Stimulated activated CD4-positive, alpha-beta T cell treated with anti-CD3 and anti-CD28 coated beads, Interleukin-12 subunit alpha, Interleukin-12 subunit beta, amount 100 ng/mL, for 24 hours (primary cell): ENCODE results near the gene LIPN.
A peak's percentile ranks its signal among the peaks of the same experiment; 100 is the strongest.

Experiments
- DNase-seq, 2 experiments: peaks; one replicate each; pipeline ENCODE4 v3.0.0-alpha.2; 2020; ENCODE audit warnings: low read depth in 2 of 2

Gene LIPN

DNA sequence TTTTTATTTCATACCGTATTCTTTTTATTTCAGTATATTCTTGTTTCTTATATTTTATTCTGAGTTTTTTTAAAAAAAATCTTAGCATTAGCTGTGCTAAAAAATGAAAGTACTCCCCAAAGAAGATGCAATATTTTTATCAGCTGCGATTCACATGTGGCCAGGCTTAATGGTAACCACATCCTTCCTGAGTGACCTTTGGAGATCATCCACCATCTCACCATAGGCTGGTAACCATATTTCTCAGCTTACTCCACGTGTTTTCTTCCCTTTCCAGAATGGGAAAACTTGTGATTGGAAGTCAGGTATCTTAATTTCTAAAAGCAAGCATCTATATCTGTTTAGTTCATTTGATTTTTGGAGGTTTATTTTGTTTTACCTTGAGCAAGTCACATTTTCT is 23.9 kb downstream of the LIPN start:
- no peak for DNase-seq

DNA sequence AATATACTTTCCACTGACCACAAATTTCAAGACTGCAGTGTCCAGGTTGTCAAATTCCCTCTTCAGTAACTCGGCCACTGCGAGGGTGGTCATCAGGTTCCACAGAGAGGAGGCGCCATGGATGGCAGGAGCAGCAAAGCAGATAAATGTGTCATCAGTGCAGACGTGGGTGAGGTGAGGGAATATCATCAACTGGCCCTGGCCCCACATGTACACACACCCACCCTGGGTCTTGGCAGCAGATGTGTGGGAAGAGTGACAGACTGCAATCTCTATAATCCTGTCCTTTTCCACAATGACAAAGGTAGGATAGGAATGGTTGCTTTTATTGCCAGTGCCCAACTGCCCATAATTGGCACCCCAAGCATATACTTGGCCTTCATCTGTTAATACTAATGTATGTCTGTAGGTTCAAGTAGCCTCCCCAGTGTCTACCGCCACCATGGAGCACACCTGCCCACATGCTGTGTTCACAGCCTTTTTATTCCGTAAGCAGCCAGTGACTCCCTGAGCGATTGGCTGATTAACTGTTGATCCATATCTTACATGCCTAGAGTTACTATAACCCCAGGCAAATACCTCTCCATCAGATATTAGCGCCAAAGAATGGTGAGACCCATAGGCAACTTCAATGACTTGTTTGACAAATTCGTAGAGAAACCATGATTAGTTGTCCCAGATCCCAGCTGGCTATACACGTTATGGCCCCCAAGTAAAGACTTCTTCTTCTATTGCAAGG is 26.4 kb downstream of the LIPN start:
- no peak for DNase-seq

DNA sequence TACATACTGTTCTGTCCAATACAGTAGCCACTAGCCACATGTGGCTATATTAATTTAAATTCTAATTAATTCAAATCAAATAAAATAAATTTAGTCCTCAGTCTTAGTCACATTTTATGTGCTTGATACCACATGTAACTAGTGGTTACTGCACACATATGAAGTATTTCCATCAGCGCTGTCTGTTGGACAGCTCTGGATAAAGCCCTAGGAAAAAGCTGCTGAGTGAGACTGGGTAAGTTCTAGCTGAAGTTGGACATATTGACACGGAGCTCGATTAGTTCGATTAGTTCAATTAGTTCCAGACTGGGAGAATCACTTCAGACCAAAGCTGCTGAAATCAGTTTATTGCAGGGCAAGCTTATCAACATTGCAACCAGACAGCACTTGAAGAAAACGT is 27.6 kb downstream of the LIPN start:
- no peak for DNase-seq

DNA sequence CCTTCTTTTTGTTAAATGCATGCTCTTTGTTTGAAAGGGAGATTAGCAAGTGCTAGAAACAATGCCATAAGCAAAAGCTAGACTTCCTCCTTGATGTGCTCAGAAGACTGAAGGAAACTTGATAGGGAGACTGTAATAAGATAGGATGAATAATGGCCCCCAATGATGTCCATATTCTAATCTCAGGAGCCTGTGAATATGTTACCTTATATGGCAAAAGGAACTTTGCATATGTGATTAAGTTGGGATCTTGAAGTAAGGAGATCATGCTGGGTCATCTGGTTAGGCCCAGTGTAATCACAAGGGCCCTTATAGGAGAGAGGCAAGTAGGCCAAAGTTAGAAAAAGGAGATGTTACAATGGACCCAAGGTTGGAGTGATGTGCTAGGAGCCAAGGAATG is 29.1 kb downstream of the LIPN start:
- no peak for DNase-seq

GRCh38 chr10:88791924-88792323 is 32.1 kb downstream of the LIPN start:
- DNase-seq: no peak

- DNase-seq: no peak
These were observed 32.8 kb downstream of the LIPN start for GRCh38 chr10:88792661-88793060.

- DNase-seq: no peak
These were observed 34.0 kb downstream of the LIPN start for GRCh38 chr10:88793712-88794299.

GRCh38 chr10:88794731-88795130 is 34.9 kb downstream of the LIPN start:
- no peak for DNase-seq

DNA sequence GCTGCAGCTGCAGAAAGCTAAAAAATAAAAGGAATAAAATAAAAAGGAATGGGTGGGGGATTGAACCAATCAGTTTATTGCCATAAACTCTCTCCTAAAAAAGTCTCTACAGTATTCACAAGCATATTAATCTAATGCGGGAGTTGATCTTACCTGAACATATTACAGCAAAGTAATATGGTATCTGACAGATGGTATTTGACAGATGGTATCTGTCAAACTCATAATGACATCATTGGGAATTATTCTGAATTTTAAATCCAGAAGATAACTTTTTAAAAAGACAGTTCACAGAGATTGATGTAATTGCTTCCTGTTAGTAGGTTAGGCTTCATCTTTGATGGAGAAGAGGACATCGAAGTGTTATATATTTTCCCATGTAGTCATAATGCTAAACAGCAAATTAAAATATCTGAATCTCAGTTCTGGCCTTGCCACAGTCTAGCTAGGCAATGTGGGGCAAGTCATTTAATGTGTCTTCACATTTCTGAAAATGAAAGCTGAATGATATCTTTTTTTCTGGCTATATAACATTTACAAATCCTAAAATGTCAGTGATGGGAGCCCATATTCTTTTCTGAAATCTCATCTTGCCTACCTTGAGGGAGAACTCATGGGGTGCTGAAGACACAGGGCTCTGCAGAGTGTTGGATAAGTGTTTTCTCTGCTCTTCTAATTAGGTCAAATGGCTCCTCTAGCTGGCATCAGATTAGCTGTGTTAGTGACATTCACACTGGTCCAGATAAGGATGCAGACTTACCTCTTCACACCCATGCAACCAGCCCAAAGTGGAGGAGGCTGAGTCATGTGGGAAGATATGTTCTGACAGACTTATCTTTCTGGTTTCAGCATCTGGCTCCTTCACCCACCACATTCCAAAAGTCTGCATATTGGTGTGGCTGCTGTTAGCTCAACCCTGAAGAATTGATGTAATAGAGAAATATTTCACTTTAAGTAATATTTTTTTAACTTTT is 40.6 kb downstream of the LIPN start:
- peak in 1 of 2 experiments; percentile 7 for DNase-seq

GRCh38 chr10:88802523-88803285 is 42.9 kb downstream of the LIPN start, which contains the start of gene LIPM:
Gene LIPM, plus strand, starts transcription at chr10:88802730. Its CDS starts 167 bp downstream, at chr10:88802897.
- no peak for DNase-seq

GRCh38 chr10:88803641-88804040 is 43.8 kb downstream of the LIPN start:
- DNase-seq: no peak

- no peak for DNase-seq
These were observed 44.4 kb downstream of the LIPN start for GRCh38 chr10:88804083-88804812.

DNA sequence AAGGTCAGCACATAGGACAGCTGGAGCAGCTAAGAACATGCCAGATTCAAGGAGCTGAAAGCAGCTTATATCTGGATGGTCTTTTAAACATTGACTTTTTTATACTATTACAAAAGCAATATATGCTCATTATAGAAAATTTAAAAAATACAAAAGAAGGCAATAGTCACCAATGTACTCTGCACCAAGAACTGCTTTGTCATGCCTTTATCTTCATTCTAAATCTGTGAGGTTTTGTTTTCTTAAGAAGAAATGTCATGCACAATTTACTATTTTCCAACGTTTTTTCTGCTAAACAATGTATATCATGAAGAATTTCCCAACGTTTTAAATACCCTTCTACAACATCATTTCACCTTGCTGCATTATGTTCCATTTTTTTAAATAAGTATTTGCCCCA is 45.5 kb downstream of the LIPN start:
- DNase-seq: no peak

DNA sequence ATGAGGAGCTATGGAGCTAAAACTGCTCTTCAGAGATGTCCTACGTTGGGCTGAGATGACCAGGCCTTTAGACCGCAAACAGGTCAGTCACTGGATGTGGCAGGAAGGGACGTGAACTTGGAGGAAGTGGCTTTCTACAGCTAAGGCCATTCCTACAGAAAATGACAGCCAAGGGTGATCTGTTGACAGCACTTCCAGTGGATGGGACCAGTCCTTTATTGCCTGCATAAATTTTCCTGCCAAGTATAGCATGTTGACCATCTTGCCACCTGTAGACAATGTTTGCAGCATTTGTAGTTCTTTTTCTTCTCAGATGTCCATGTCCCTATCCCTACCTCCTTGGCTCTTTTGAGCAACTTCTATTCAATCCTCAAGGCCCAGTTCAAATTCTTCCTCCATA is 46.1 kb downstream of the LIPN start:
- DNase-seq: no peak

- no peak for DNase-seq
These were observed 49.8 kb downstream of the LIPN start for GRCh38 chr10:88809621-88810020.

- no peak for DNase-seq
These were observed 50.6 kb downstream of the LIPN start for GRCh38 chr10:88810196-88810961.

DNA sequence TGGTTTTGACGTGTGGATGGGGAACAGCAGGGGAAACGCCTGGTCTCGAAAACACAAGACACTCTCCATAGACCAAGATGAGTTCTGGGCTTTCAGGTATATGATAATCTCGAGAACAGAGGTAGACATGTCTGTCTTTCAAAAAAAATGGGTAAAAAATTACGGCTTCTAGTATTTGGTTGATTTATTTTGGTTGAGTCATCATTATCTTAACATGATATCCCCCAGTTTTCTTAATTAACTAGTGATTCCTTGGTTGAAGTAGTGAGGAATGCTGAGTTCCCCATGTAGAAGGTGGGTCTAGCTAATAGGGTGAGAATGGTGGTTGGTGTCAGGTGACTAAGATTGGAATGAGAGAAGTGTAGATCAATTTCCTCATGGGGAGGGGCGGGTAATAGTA is 53.4 kb downstream of the LIPN start:
- DNase-seq: no peak

DNA sequence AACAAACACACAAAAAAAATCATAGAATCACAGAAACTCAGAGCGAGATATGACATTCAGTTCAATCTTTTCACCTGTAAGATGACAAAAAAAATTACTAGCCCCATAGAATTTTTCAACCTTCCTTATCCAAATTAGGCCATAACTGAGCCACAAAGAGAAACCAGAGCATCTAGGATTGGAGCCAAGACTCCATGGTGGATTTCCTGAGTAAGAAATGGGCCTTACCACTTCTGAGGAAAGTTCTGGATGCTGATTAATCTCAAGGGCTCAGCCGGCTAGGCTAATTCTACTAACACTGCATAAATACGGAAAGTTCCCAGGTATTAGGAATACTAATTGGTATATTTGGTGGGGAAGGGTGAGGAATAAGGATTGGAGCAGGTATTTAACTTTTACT is 59.5 kb downstream of the LIPN start:
- no peak for DNase-seq

DNA sequence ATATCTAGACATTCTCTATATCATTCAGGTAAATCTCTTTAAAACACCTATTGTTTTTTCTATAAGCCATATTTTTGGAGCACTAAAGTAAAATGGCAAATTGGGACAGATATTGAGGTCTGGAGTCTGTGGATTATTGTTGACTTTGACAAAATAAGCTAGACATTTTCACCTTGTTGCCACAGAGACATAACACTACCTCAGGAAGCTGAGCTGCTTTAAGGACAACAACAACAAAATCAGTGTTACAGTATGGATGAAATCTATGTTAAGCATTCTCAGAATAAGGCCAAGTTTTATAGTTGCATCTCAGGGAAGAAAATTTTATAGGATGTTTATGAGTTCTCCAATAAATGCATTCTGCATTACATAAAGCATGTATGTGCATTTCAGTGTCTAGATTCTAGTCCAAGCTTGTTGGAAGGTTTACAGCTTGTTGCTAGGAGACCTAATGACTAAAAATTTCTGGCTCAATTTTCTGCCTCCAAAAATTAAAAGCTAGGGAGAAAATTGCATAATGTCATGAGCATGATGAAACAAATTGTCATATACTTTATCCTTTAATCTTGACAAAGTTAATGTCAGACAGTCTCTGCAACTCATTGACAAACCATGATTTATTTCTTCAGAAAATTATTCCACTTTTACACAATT is 61.1 kb downstream of the LIPN start:
- no peak for DNase-seq

DNA sequence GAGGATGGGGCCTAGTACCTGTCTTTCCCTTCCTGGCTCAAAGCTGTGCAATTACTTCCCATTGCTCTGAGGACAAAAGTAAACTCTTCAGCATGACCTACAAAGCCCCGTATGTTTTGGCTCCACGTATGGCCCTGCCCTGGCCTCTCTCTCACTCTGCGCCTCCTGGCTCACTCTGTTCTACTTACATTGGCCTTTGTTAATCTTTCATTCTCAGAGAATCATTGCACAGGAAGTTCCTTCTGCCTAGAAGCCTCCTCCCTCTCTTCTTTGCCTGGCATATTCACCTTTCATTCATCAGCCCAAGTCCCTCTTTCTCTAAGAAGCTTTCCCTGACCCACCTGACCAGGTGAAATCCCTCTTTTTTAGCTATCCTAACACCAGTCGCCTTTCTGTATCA is 66.6 kb downstream of the LIPN start:
- no peak for DNase-seq
